H1 (cell line): ENCODE results near the gene JPT2. TPM values are rescaled to one million over a fixed set of nuclear protein-coding genes. Genes with fewer than 3 reads are reported as not detected.
A peak's percentile ranks its signal among the peaks of the same experiment; 100 is the strongest.

Source experiments
- EP300 ChIP-seq, 2 experiments: IDR thresholded peaks; 1 replicate in 1 of 2; 2 replicates in 1 of 2; pipeline ENCODE4 v1.6.1; 2011 to 2012; ENCODE audit warnings: low read depth in 2 of 2, low read length in 2 of 2, mild to moderate bottlenecking in 2 of 2, borderline replicate concordance in 1 of 2, inconsistent platforms in 1 of 2, moderate library complexity in 1 of 2
- KDM5A ChIP-seq: fragments of 200-600 bp; IDR thresholded peaks from 2 replicates; pipeline ENCODE4 v1.7.1; 2012; ENCODE audit warnings: mild to moderate bottlenecking, low read length, inconsistent platforms, mixed read lengths
- MAX ChIP-seq: IDR thresholded peaks from 2 replicates; pipeline ENCODE4 v1.6.1; 2012; ENCODE audit warnings: inconsistent platforms
- NRF1 ChIP-seq: IDR thresholded peaks from 2 replicates; pipeline ENCODE4 v1.6.1; 2011; ENCODE audit warnings: mild to moderate bottlenecking, low read depth, low read length, improper control_type of control experiment
- POU5F1 ChIP-seq: IDR thresholded peaks from 2 replicates; pipeline ENCODE4 v1.6.1; 2011; ENCODE audit warnings: low read depth, mild to moderate bottlenecking, low read length, moderate library complexity
- RNF2 ChIP-seq: fragments of 200-900, 300-1000 bp; sonication (generic); IDR thresholded peaks from 2 replicates; pipeline ENCODE4 v1.7.1; 2016; ENCODE audit warnings: borderline replicate concordance, low read depth, mild to moderate bottlenecking, antibody characterized with exemption, low read length; ENCODE audit not compliant: poor library complexity, severe bottlenecking; ENCODE audit errors: missing control alignments
- SP1 ChIP-seq: IDR thresholded peaks from 2 replicates; pipeline ENCODE4 v1.6.1; 2011; ENCODE audit warnings: low read depth, low read length
- ZNF274 ChIP-seq: IDR thresholded peaks from 2 replicates; pipeline ENCODE4 v1.7.0; 2012; ENCODE audit warnings: low read length, borderline replicate concordance; ENCODE audit errors: extremely low read depth
- polyA plus RNA-seq, 7 experiments: library from polyadenylated mRNA; depleted of rRNA in 3 of 7; stranded (reverse) in 5 of 7; unstranded in 2 of 7; fragments of >200 nt in 5 of 7; fragments of 200-250 nt in 2 of 7; gene quantifications; 1 replicate in 5 of 7; 2 replicates in 1 of 7; 4 replicates in 1 of 7; pipeline versions ENCODE4 v1.2.1 to v1.2.3, GENCODE V29; 2011 to 2013; ENCODE audit warnings: missing spikeins in 2 of 7, mixed read lengths in 2 of 7
- total RNA-seq: library from RNA; stranded (reverse); fragmentation: NEBNext Ultra II Directional; extraction: Animal tissue kit (Norgen Biotek cat#: 25700); gene quantifications from 2 replicates; pipeline ENCODE4 v1.2.1, GENCODE V29; 2021
- TF ChIP-seq, protein P1 (sequence below): fragments of 300-600 bp; sonication (generic); IDR thresholded peaks from 2 replicates; pipeline ENCODE4 v1.7.1; 2012; ENCODE audit warnings: low read length, moderate library complexity, mild to moderate bottlenecking, inconsistent platforms; ENCODE audit not compliant: insufficient replicate concordance

JPT2 gene
- total and polyA plus RNA-seq, 2 of the 8 experiments (the other 6 are each of a cell fraction or from before 2014, with no cell fraction given), result 67.6 to 197 TPM

DNA sequence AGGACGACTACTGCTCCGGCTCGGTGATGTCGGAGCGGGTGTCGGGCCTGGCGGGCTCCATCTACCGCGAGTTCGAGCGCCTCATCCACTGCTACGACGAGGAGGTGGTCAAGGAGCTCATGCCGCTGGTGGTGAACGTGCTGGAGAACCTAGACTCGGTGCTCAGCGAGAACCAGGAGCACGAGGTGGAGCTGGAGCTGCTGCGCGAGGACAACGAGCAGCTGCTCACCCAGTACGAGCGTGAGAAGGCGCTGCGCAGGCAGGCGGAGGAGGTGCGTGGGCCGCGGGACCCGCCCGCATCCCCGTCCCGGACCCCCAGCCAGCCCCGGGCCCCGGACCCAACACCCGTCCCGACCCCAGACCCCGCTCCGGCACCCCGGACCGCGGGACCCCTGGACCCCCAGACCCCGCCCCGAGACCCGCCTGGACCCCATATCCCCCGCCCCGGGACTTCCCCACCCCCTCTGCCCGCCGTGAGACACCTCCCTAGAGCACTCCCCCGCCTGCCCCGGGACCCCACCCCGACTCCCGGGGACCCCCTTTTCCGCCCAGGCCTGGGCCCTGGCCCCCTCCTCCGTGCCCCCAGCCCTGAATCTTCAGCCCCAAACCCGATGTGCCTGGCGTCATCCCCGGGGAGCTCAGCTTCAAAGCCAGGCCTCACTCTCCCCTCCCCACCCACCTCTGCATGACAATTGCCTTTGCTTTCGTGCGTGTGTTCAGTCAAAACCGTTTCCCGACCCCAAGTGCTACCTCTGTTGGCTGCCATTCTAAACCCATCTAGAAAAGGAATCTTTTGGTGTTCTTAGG, 28.5 kb downstream of the JPT2 start (continued):
- TF ChIP-seq KDM5A (no peak), SP1 (no peak), RNF2 (no peak), POU5F1 (peak; percentile 59; the same call in 1 of the 2 replicates), EP300 (IDR thresholded peaks at IDR 0.05; ENCODE audit: borderline replicate concordance in 1 of 2, low read depth in 2 of 2, low read length in 2 of 2) (no peak), ZNF274 (no peak), NRF1 (no peak), MAX (peak; percentile 61)
- TF ChIP-seq, protein P1, sequence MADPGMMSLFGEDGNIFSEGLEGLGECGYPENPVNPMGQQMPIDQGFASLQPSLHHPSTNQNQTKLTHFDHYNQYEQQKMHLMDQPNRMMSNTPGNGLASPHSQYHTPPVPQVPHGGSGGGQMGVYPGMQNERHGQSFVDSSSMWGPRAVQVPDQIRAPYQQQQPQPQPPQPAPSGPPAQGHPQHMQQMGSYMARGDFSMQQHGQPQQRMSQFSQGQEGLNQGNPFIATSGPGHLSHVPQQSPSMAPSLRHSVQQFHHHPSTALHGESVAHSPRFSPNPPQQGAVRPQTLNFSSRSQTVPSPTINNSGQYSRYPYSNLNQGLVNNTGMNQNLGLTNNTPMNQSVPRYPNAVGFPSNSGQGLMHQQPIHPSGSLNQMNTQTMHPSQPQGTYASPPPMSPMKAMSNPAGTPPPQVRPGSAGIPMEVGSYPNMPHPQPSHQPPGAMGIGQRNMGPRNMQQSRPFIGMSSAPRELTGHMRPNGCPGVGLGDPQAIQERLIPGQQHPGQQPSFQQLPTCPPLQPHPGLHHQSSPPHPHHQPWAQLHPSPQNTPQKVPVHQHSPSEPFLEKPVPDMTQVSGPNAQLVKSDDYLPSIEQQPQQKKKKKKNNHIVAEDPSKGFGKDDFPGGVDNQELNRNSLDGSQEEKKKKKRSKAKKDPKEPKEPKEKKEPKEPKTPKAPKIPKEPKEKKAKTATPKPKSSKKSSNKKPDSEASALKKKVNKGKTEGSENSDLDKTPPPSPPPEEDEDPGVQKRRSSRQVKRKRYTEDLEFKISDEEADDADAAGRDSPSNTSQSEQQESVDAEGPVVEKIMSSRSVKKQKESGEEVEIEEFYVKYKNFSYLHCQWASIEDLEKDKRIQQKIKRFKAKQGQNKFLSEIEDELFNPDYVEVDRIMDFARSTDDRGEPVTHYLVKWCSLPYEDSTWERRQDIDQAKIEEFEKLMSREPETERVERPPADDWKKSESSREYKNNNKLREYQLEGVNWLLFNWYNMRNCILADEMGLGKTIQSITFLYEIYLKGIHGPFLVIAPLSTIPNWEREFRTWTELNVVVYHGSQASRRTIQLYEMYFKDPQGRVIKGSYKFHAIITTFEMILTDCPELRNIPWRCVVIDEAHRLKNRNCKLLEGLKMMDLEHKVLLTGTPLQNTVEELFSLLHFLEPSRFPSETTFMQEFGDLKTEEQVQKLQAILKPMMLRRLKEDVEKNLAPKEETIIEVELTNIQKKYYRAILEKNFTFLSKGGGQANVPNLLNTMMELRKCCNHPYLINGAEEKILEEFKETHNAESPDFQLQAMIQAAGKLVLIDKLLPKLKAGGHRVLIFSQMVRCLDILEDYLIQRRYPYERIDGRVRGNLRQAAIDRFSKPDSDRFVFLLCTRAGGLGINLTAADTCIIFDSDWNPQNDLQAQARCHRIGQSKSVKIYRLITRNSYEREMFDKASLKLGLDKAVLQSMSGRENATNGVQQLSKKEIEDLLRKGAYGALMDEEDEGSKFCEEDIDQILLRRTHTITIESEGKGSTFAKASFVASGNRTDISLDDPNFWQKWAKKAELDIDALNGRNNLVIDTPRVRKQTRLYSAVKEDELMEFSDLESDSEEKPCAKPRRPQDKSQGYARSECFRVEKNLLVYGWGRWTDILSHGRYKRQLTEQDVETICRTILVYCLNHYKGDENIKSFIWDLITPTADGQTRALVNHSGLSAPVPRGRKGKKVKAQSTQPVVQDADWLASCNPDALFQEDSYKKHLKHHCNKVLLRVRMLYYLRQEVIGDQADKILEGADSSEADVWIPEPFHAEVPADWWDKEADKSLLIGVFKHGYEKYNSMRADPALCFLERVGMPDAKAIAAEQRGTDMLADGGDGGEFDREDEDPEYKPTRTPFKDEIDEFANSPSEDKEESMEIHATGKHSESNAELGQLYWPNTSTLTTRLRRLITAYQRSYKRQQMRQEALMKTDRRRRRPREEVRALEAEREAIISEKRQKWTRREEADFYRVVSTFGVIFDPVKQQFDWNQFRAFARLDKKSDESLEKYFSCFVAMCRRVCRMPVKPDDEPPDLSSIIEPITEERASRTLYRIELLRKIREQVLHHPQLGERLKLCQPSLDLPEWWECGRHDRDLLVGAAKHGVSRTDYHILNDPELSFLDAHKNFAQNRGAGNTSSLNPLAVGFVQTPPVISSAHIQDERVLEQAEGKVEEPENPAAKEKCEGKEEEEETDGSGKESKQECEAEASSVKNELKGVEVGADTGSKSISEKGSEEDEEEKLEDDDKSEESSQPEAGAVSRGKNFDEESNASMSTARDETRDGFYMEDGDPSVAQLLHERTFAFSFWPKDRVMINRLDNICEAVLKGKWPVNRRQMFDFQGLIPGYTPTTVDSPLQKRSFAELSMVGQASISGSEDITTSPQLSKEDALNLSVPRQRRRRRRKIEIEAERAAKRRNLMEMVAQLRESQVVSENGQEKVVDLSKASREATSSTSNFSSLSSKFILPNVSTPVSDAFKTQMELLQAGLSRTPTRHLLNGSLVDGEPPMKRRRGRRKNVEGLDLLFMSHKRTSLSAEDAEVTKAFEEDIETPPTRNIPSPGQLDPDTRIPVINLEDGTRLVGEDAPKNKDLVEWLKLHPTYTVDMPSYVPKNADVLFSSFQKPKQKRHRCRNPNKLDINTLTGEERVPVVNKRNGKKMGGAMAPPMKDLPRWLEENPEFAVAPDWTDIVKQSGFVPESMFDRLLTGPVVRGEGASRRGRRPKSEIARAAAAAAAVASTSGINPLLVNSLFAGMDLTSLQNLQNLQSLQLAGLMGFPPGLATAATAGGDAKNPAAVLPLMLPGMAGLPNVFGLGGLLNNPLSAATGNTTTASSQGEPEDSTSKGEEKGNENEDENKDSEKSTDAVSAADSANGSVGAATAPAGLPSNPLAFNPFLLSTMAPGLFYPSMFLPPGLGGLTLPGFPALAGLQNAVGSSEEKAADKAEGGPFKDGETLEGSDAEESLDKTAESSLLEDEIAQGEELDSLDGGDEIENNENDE, result no peak
